Measurements from ENCODE around the gene HOXD11. TPM values are rescaled to one million over a fixed set of nuclear protein-coding genes. Genes with fewer than 3 reads are reported as not detected.

The HOXD11 gene
- total and polyA plus RNA-seq, 4 donors, result 0.29 TPM; not detected in 3

- Histone ChIP-seq H3K27me3 (ENCODE audit: control insufficient read depth in 1 of 2, insufficient read depth in 2 of 2, low read length in 1 of 2) (peaks cover 0 to 6% of the 10 kb centered on the region in 2 donors), H3K27ac (ENCODE audit: low read depth in 1 of 2, low read length in 2 of 2) (no peak overlapping the region), H3K4me3 (ENCODE audit: low read length in 2 of 2) (no peak overlapping the region), H3K36me3 (ENCODE audit: control insufficient read depth in 1 of 2, insufficient read depth in 2 of 2, low read length in 1 of 2) (no peaks in the 10 kb centered on the region), H3K9me3 (ENCODE audit: control insufficient read depth, low read length) (no peaks in the 10 kb centered on the region), H3K4me1 (ENCODE audit: control insufficient read depth in 1 of 2, insufficient read depth in 2 of 2, low read length in 2 of 2) (no peaks in the 10 kb centered on the region)
- DNase-seq, result no peak
- intact Hi-C loops (cut with DNase I), result no loop called here
- 16 to 19% methylated on average over 26 of the region's 26 CpGs for WGBS, 2 donors
- ATAC-seq (ENCODE audit: low FRiP score), result no peak
These were observed 2.3 kb downstream of the HOXD11 start for GRCh38 chr2:176109192-176109901.

- H3K27ac ChIP-seq (ENCODE audit: low read depth in 1 of 2, low read length in 2 of 2), result no peak overlapping the region
- DNase-seq, result no peak
- H3K36me3 ChIP-seq (ENCODE audit: control insufficient read depth in 1 of 2, insufficient read depth in 2 of 2, low read length in 1 of 2), result no peaks in the 10 kb centered on the region
- H3K9me3 ChIP-seq (ENCODE audit: control insufficient read depth, low read length), result no peaks in the 10 kb centered on the region
- H3K4me3 ChIP-seq (ENCODE audit: low read length in 2 of 2), result no peak overlapping the region
- ATAC-seq (ENCODE audit: low FRiP score), result no peak
- no peaks in the 10 kb centered on the region for H3K4me1 ChIP-seq (ENCODE audit: control insufficient read depth in 1 of 2, insufficient read depth in 2 of 2, low read length in 2 of 2)
- peaks cover 0 to 2% of the 10 kb centered on the region in 2 donors for H3K27me3 ChIP-seq (ENCODE audit: control insufficient read depth in 1 of 2, insufficient read depth in 2 of 2, low read length in 1 of 2)
- intact Hi-C loops (cut with DNase I), result no loop called here
- 28 to 30% methylated on average over 4 of the region's 4 CpGs for WGBS, 2 donors
These were observed 2.9 kb downstream of the HOXD11 start for GRCh38 chr2:176109946-176110345.

GRCh38 chr2:176110415-176111308 is 3.6 kb downstream of the HOXD11 start:
- ATAC-seq (ENCODE audit: low FRiP score) (no peak), DNase-seq (no peak)
- Histone ChIP-seq H3K4me3 (ENCODE audit: low read length in 2 of 2) (no peak overlapping the region), H3K27me3 (ENCODE audit: control insufficient read depth in 1 of 2, insufficient read depth in 2 of 2, low read length in 1 of 2) (peaks cover 0 to 2% of the 10 kb centered on the region in 2 donors), H3K4me1 (ENCODE audit: control insufficient read depth in 1 of 2, insufficient read depth in 2 of 2, low read length in 2 of 2) (no peaks in the 10 kb centered on the region), H3K9me3 (ENCODE audit: control insufficient read depth, low read length) (no peaks in the 10 kb centered on the region), H3K27ac (ENCODE audit: low read depth in 1 of 2, low read length in 2 of 2) (no peak overlapping the region), H3K36me3 (ENCODE audit: control insufficient read depth in 1 of 2, insufficient read depth in 2 of 2, low read length in 1 of 2) (no peaks in the 10 kb centered on the region)
- intact Hi-C loops (cut with DNase I), result no loop called here
- WGBS, 2 donors, result 22 to 23% methylated on average over 7 of the region's 7 CpGs

GRCh38 chr2:176111309-176111663 is 4.2 kb downstream of the HOXD11 start:
- DNase-seq, result no peak
- no peak overlapping the region for H3K4me3 ChIP-seq (ENCODE audit: low read length in 2 of 2)
- no peaks in the 10 kb centered on the region for H3K9me3 ChIP-seq (ENCODE audit: control insufficient read depth, low read length)
- intact Hi-C loops (cut with DNase I), result no loop called here
- H3K27me3 ChIP-seq (ENCODE audit: control insufficient read depth in 1 of 2, insufficient read depth in 2 of 2, low read length in 1 of 2), result peaks cover 0 to 2% of the 10 kb centered on the region in 2 donors
- no peak for ATAC-seq (ENCODE audit: low FRiP score)
- no peak overlapping the region for H3K27ac ChIP-seq (ENCODE audit: low read depth in 1 of 2, low read length in 2 of 2)
- H3K36me3 ChIP-seq (ENCODE audit: control insufficient read depth in 1 of 2, insufficient read depth in 2 of 2, low read length in 1 of 2), result no peaks in the 10 kb centered on the region
- WGBS, 2 donors, result 7 to 10% methylated on average over 16 of the region's 16 CpGs
- H3K4me1 ChIP-seq (ENCODE audit: control insufficient read depth in 1 of 2, insufficient read depth in 2 of 2, low read length in 2 of 2), result no peaks in the 10 kb centered on the region

- Histone ChIP-seq H3K4me3 (ENCODE audit: low read length in 2 of 2) (no peak overlapping the region), H3K4me1 (ENCODE audit: control insufficient read depth in 1 of 2, insufficient read depth in 2 of 2, low read length in 2 of 2) (no peaks in the 10 kb centered on the region), H3K27me3 (ENCODE audit: control insufficient read depth in 1 of 2, insufficient read depth in 2 of 2, low read length in 1 of 2) (peaks cover 0 to 2% of the 10 kb centered on the region in 2 donors), H3K36me3 (ENCODE audit: control insufficient read depth in 1 of 2, insufficient read depth in 2 of 2, low read length in 1 of 2) (no peaks in the 10 kb centered on the region), H3K9me3 (ENCODE audit: control insufficient read depth, low read length) (no peaks in the 10 kb centered on the region), H3K27ac (ENCODE audit: low read depth in 1 of 2, low read length in 2 of 2) (no peak overlapping the region)
- 10 to 13% methylated on average over 29 of the region's 29 CpGs for WGBS, 2 donors
- ATAC-seq (ENCODE audit: low FRiP score) (no peak), DNase-seq (no peak)
- intact Hi-C loops (cut with DNase I), result no loop called here
These were observed 4.8 kb downstream of the HOXD11 start for GRCh38 chr2:176111846-176112374.

GRCh38 chr2:176112375-176113302 is 5.6 kb downstream of the HOXD11 start:
- Histone ChIP-seq H3K36me3 (ENCODE audit: control insufficient read depth in 1 of 2, insufficient read depth in 2 of 2, low read length in 1 of 2) (no peaks in the 10 kb centered on the region), H3K4me3 (ENCODE audit: low read length in 2 of 2) (no peak overlapping the region), H3K4me1 (ENCODE audit: control insufficient read depth in 1 of 2, insufficient read depth in 2 of 2, low read length in 2 of 2) (no peaks in the 10 kb centered on the region), H3K27ac (ENCODE audit: low read depth in 1 of 2, low read length in 2 of 2) (no peak overlapping the region), H3K9me3 (ENCODE audit: control insufficient read depth, low read length) (no peaks in the 10 kb centered on the region), H3K27me3 (ENCODE audit: control insufficient read depth in 1 of 2, insufficient read depth in 2 of 2, low read length in 1 of 2) (no peaks in the 10 kb centered on the region)
- DNase-seq (no peak), ATAC-seq (ENCODE audit: low FRiP score) (no peak)
- intact Hi-C loops (cut with DNase I), result no loop called here
- 11 to 13% methylated on average over 40 of the region's 40 CpGs for WGBS, 2 donors

GRCh38 chr2:176114120-176114929 is 7.2 kb downstream of the HOXD11 start:
- Histone ChIP-seq H3K4me1 (ENCODE audit: control insufficient read depth in 1 of 2, insufficient read depth in 2 of 2, low read length in 2 of 2) (no peaks in the 10 kb centered on the region), H3K27me3 (ENCODE audit: control insufficient read depth in 1 of 2, insufficient read depth in 2 of 2, low read length in 1 of 2) (no peaks in the 10 kb centered on the region), H3K4me3 (ENCODE audit: low read length in 2 of 2) (no peak overlapping the region), H3K9me3 (ENCODE audit: control insufficient read depth, low read length) (no peaks in the 10 kb centered on the region), H3K27ac (ENCODE audit: low read depth in 1 of 2, low read length in 2 of 2) (no peak overlapping the region), H3K36me3 (ENCODE audit: control insufficient read depth in 1 of 2, insufficient read depth in 2 of 2, low read length in 1 of 2) (no peaks in the 10 kb centered on the region)
- WGBS, 2 donors, result 30 to 34% methylated on average over 26 of the region's 26 CpGs
- no peak for DNase-seq
- intact Hi-C loops (cut with DNase I), result no loop called here
- no peak for ATAC-seq (ENCODE audit: low FRiP score)

All from aorta (tissue), 5 donors.